Hepatocyte (in vitro differentiated cells): Measurements from ENCODE around the gene C19orf33. TPM values are rescaled to one million over a fixed set of nuclear protein-coding genes. Genes with fewer than 3 reads are reported as not detected.

Source experiments
- DNase-seq: peaks from one replicate; pipeline ENCODE4 v3.0.0-alpha.2; 2016; ENCODE audit warnings: low spot score
- H2AFZ ChIP-seq: fragments of 200-600 bp; sonication (generic); 2 replicates; pipeline ENCODE4 v1.6.0; 2016; ENCODE audit warnings: antibody characterized with exemption, mild to moderate bottlenecking
- H3K27ac ChIP-seq: fragments of 200-600 bp; sonication (generic); 2 replicates; pipeline ENCODE4 v1.5.1; 2016; ENCODE audit warnings: mild to moderate bottlenecking
- H3K27me3 ChIP-seq: fragments of 200-600 bp; sonication (generic); 2 replicates; pipeline ENCODE4 v1.6.1; 2016
- H3K36me3 ChIP-seq: fragments of 200-600 bp; sonication (generic); replicated peaks from 2 replicates; pipeline ENCODE4 v1.5.1; 2016; ENCODE audit warnings: low read depth; ENCODE audit not compliant: insufficient read depth
- H3K4me1 ChIP-seq: fragments of 200-600 bp; sonication (generic); 2 replicates; pipeline ENCODE4 v1.5.1; 2016; ENCODE audit warnings: mild to moderate bottlenecking, moderate library complexity; ENCODE audit not compliant: insufficient read depth
- H3K4me2 ChIP-seq: fragments of 200-600 bp; sonication (generic); 2 replicates; pipeline ENCODE4 v1.6.0; 2016
- H3K4me3 ChIP-seq: fragments of 200-600 bp; sonication (generic); 2 replicates; pipeline ENCODE4 v1.5.1; 2016; ENCODE audit warnings: mild to moderate bottlenecking
- H3K79me2 ChIP-seq: fragments of 200-600 bp; sonication (generic); 2 replicates; pipeline ENCODE4 v1.6.0; 2017; ENCODE audit warnings: mild to moderate bottlenecking
- H3K9me2 ChIP-seq: fragments of 200-600 bp; sonication (generic); replicated peaks from 2 replicates; pipeline ENCODE4 v1.6.0; 2017; ENCODE audit warnings: mild to moderate bottlenecking; ENCODE audit not compliant: insufficient read depth
- H3K9me3 ChIP-seq: fragments of 200-600 bp; sonication (generic); 2 replicates; pipeline ENCODE4 v1.5.1; 2016; ENCODE audit warnings: low read depth, mild to moderate bottlenecking
- H4K20me1 ChIP-seq: fragments of 200-600 bp; sonication (generic); 2 replicates; pipeline ENCODE4 v1.6.0; 2016; ENCODE audit warnings: mild to moderate bottlenecking; ENCODE audit not compliant: insufficient read depth, poor library complexity, severe bottlenecking
- EZH2 ChIP-seq: fragments of 200-600 bp; sonication (generic); IDR thresholded peaks from 2 replicates; pipeline ENCODE4 v1.6.1; 2016; ENCODE audit warnings: antibody characterized with exemption, mild to moderate bottlenecking, borderline replicate concordance
- EZH2phosphoT487 ChIP-seq: fragments of 200-600 bp; sonication (generic); IDR thresholded peaks from one replicate; pipeline ENCODE4 v1.6.1; 2018; ENCODE audit warnings: antibody characterized with exemption, mild to moderate bottlenecking, low read depth, moderate library complexity; ENCODE audit not compliant: unreplicated experiment, severe bottlenecking
- WGBS: methylation state at CpG from one replicate; pipeline ENCODE4 v1.1.6; 2016; ENCODE audit warnings: low lambda C conversion rate; ENCODE audit errors: missing lambda C conversion rate; 5-methylcytosine and 5-hydroxymethylcytosine counted together
- polyA plus RNA-seq: library from polyadenylated mRNA; unstranded; fragments of >200 nt; fragmentation: Nextera tagmentation; extraction: Ambion mirVana; gene quantifications from 2 replicates; pipeline ENCODE4 v1.2.1, GENCODE V29; 2016
- total RNA-seq: library from RNA; depleted of rRNA; stranded (reverse); fragments of >200 nt; gene quantifications from 2 replicates; pipeline ENCODE4 v1.2.3, GENCODE V29; 2014
- TF ChIP-seq, protein P1 (sequence below): fragments of 200-600 bp; sonication (generic); IDR thresholded peaks from 2 replicates; pipeline ENCODE4 v1.5.1; 2016; ENCODE audit warnings: antibody characterized with exemption, mild to moderate bottlenecking; ENCODE audit not compliant: poor library complexity

Gene C19orf33
- total and polyA plus RNA-seq, 2 experiments from 2014 or later: 118 to 126 TPM

DNA sequence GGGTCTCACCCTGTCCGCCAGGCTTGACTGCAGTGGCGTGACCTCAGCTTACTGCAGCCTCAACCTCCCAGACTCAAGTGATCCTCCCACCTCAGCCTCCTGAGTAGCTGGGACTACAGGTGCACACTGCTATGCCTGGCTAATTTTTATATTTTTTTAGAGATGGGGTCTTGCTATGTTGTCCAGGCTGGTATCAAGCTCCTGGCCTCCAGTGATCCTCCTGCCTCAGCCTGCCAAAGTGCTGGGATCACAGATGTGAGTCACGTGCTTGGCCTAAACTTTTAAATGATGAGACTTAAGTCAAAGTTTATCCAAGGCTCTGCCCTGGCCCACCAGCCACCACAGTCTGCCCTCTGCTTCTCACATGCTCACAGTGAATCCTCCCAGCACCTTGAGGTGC is 2.2 kb downstream of the C19orf33 start:
- Histone ChIP-seq H3K4me3 (no peak overlapping the region), H3K9me2 (no peaks in the 10 kb centered on the region), H2AFZ (no peak overlapping the region), H4K20me1 (no peaks in the 10 kb centered on the region), H3K9me3 (no peaks in the 10 kb centered on the region), H3K36me3 (no peaks in the 10 kb centered on the region), H3K27ac (no peak overlapping the region), H3K4me2 (no peak overlapping the region), H3K79me2 (peaks cover 6% of the 10 kb centered on the region), H3K27me3 (no peaks in the 10 kb centered on the region), H3K4me1 (peaks cover 15% of the 10 kb centered on the region)
- DNase-seq: no peak
- WGBS: 100% methylated on average over 3 of the region's 3 CpGs
- TF ChIP-seq, protein P1, sequence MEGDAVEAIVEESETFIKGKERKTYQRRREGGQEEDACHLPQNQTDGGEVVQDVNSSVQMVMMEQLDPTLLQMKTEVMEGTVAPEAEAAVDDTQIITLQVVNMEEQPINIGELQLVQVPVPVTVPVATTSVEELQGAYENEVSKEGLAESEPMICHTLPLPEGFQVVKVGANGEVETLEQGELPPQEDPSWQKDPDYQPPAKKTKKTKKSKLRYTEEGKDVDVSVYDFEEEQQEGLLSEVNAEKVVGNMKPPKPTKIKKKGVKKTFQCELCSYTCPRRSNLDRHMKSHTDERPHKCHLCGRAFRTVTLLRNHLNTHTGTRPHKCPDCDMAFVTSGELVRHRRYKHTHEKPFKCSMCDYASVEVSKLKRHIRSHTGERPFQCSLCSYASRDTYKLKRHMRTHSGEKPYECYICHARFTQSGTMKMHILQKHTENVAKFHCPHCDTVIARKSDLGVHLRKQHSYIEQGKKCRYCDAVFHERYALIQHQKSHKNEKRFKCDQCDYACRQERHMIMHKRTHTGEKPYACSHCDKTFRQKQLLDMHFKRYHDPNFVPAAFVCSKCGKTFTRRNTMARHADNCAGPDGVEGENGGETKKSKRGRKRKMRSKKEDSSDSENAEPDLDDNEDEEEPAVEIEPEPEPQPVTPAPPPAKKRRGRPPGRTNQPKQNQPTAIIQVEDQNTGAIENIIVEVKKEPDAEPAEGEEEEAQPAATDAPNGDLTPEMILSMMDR: no peak
- no peak for TF ChIP-seq EZH2phosphoT487
- TF ChIP-seq EZH2: no peak

DNA sequence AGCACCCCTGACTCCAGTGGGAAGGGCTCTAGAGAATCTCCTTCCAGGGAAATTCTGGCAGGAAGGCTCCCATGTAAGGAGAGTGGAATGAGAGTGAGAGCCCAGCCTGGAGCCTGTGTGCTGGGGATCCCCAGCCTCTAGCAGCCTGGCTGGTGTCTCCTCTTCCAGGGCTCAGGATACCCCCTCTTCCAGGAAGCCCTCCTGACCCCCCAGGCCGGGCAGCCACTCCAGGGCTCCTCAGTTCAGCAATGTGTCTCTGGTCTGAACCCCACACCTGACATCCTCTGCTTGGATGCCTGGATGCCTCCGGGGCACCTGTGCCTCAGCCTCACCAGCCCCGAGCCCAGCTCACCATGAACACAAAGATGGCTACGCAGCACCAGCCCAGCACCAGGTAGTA is 3.0 kb downstream of the C19orf33 start:
- 100% methylated on average over 4 of the region's 4 CpGs for WGBS
- peaks cover 15% of the 10 kb centered on the region for H3K4me1 ChIP-seq
- H3K27ac ChIP-seq: no peak overlapping the region
- no peak overlapping the region for H3K4me3 ChIP-seq
- no peak overlapping the region for H2AFZ ChIP-seq
- peaks cover 6% of the 10 kb centered on the region for H3K79me2 ChIP-seq
- H3K27me3 ChIP-seq: no peaks in the 10 kb centered on the region
- no peaks in the 10 kb centered on the region for H3K9me3 ChIP-seq
- no peaks in the 10 kb centered on the region for H4K20me1 ChIP-seq
- H3K36me3 ChIP-seq: no peaks in the 10 kb centered on the region
- no peaks in the 10 kb centered on the region for H3K9me2 ChIP-seq
- no peak for TF ChIP-seq EZH2phosphoT487
- TF ChIP-seq EZH2: no peak
- TF ChIP-seq, protein P1: no peak
- H3K4me2 ChIP-seq: no peak overlapping the region
- DNase-seq: no peak

DNA sequence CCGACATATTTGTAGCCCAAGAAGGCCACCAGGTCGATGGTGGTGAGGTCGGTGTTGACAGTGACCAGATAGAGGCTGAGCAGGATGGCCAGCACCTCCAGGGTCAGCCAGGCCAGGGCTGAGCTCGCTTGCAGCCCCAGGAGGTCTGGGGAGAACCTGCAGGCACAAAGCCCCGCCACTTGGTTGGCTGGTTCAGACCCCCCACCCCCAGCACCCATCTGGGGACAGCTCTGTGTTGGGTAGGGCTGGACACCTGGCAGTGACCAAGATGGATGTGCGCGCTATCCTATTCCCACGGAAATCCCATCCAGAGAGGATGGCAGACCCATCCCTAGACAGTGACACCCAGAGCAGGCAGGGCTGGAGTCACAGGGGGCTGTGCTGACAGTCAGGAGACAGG is 3.5 kb downstream of the C19orf33 start:
- peaks cover 15% of the 10 kb centered on the region for H3K4me1 ChIP-seq
- no peaks in the 10 kb centered on the region for H3K9me2 ChIP-seq
- H3K27ac ChIP-seq: no peak overlapping the region
- no peak for DNase-seq
- H3K9me3 ChIP-seq: no peaks in the 10 kb centered on the region
- 93% methylated on average over 8 of the region's 8 CpGs for whole genome bisulfite sequencing
- no peak overlapping the region for H3K4me2 ChIP-seq
- no peak overlapping the region for H2AFZ ChIP-seq
- no peak for TF ChIP-seq EZH2
- TF ChIP-seq, protein P1: no peak
- TF ChIP-seq EZH2phosphoT487: no peak
- H3K27me3 ChIP-seq: no peaks in the 10 kb centered on the region
- H4K20me1 ChIP-seq: no peaks in the 10 kb centered on the region
- H3K79me2 ChIP-seq: peaks cover 6% of the 10 kb centered on the region
- no peak overlapping the region for H3K4me3 ChIP-seq
- no peaks in the 10 kb centered on the region for H3K36me3 ChIP-seq
